Progenitor cell of endocrine pancreas (in vitro differentiated cells): ENCODE data around the gene TRIM66. TPM values are rescaled to one million over a fixed set of nuclear protein-coding genes. Genes with fewer than 3 reads are reported as not detected.
"Not testable (repeated sequence)": the region's sequence is repeated elsewhere in the genome, so short reads cannot be mapped to it uniquely, and the experiment has no call there.

Source experiments
- DNase-seq: peaks from one replicate; pipeline ENCODE4 v3.0.0; 2021; ENCODE audit warnings: low spot score; ENCODE audit not compliant: unreplicated experiment
- H3K27ac Mint-ChIP-seq: 2 replicates; pipeline ENCODE4 v1.8.0; 2021; ENCODE audit warnings: mild to moderate bottlenecking, moderate library complexity, mixed read lengths
- H3K27me3 Mint-ChIP-seq: 2 replicates; pipeline ENCODE4 v1.8.0; 2021; ENCODE audit warnings: mixed read lengths
- H3K36me3 Mint-ChIP-seq: 2 replicates; pipeline ENCODE4 v1.8.0; 2022; ENCODE audit warnings: mixed read lengths; ENCODE audit not compliant: insufficient read depth
- H3K4me1 Mint-ChIP-seq: 2 replicates; pipeline ENCODE4 v1.8.0; 2021; ENCODE audit warnings: low read depth, mixed read lengths
- H3K4me3 Mint-ChIP-seq: 2 replicates; pipeline ENCODE4 v1.8.0; 2021; ENCODE audit warnings: low read depth, mild to moderate bottlenecking, moderate library complexity, mixed read lengths
- H3K9me3 Mint-ChIP-seq: 2 replicates; pipeline ENCODE4 v1.8.0; 2021; ENCODE audit warnings: low read depth, mixed read lengths
- CTCF ChIP-seq: fragments of 200-600 bp; sonication (generic); IDR thresholded peaks from one replicate; pipeline ENCODE4 v1.5.0; 2021; ENCODE audit warnings: antibody characterized with exemption, mild to moderate bottlenecking; ENCODE audit not compliant: unreplicated experiment
- total RNA-seq: library from RNA; stranded (reverse); gene quantifications from 2 replicates; pipeline ENCODE4 v1.2.1, GENCODE V29; 2021

Gene TRIM66
- total RNA-seq, 1 donor from 2014 or later, result 9.4 TPM

DNA sequence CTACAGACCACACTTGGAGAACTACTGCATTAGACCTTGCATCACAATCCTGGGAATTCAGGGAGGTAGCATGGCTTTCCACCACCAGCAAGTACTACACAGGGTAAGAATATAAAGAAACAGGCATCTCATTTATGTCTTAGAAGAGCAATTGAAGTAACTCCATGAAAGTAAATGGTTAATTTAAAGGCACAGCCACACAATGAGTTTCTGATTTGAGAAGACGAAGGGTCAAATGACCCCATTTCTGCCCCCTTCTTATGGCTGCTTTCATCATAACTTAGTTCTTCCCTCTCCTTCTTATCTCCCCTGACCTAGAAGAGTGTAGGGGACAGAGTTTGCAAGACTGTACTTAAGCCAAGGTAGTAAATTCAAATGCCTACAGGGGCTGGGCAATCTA, 6.0 kb downstream of the TRIM66 start:
- Mint-ChIP-seq H3K27ac (no peak overlapping the region), H3K36me3 (peaks cover 2% of the 10 kb centered on the region), H3K9me3 (peaks cover 4% of the 10 kb centered on the region), H3K4me1 (peaks cover 4% of the 10 kb centered on the region), H3K4me3 (no peak overlapping the region), H3K27me3 (no peaks in the 10 kb centered on the region)
- no peak for DNase-seq
- no peak for TF ChIP-seq CTCF

DNA sequence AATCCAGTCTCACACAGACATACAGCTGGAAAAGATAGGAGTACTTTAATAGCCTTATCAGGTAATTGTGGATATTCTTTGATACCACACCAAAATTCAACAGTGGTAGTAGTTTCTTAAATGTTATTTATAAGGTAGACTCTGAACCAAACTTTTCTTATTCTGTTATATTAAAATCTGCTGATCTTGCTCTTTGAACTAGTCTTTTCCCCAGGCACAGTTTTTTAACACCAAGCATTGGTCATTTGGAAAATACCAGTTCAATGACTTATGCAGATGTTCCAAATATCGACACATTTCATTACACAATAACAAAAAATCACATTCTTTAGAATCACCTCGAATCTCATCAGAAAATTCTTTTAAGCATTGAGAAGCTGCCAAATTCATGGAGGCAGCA, 7.6 kb downstream of the TRIM66 start:
- DNase-seq, result no peak
- no peak overlapping the region for H3K4me3 Mint-ChIP-seq
- H3K9me3 Mint-ChIP-seq, result no peaks in the 10 kb centered on the region
- no peaks in the 10 kb centered on the region for H3K27me3 Mint-ChIP-seq
- TF ChIP-seq CTCF, result no peak
- H3K36me3 Mint-ChIP-seq, result no peaks in the 10 kb centered on the region
- no peaks in the 10 kb centered on the region for H3K4me1 Mint-ChIP-seq
- no peak overlapping the region for H3K27ac Mint-ChIP-seq

DNA sequence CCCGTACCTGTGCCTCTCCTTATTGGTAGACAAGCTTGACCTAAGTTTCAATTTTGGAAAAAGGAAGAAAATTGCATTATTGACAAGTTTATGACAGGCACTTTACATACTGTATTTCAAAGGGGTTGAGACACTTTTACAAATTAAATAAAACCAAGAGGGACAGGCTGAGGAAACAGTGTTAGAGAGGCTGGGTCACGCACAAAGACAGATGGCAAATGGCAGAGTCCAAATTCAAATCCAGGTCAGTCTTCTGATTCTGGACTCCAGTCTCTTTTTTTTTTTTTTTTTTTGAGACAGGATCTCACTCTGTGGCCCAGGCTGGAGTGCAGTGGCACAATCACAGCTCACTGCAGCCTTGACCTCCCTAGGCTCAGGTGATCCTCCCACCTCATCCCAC, 10.1 kb downstream of the TRIM66 start:
- no peaks in the 10 kb centered on the region for H3K9me3 Mint-ChIP-seq
- H3K27ac Mint-ChIP-seq, result no peak overlapping the region
- no peaks in the 10 kb centered on the region for H3K27me3 Mint-ChIP-seq
- no peak for TF ChIP-seq CTCF
- H3K36me3 Mint-ChIP-seq, result no peaks in the 10 kb centered on the region
- no peak for DNase-seq
- H3K4me3 Mint-ChIP-seq, result no peak overlapping the region
- H3K4me1 Mint-ChIP-seq, result no peaks in the 10 kb centered on the region

DNA sequence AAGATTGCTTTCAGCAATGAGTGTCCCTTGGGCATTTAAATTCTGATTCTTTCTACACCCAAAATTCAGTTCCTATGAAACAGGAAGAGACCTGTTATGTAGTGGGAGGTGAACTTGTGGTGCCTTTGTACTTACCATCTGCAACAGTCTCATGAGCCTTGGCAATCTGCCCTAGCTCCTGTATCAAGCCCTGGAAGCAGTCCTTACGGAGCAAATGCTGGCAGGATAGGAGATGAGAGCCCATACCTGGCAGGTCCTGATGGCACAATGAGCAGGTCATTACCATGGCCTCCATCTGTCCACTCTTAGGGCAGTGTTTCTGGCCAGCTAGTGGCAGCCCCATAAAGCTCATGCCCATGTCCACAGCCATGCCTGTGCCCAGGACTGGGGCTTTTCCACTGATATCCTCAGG, 10.8 kb downstream of the TRIM66 start:
- Mint-ChIP-seq H3K27ac (no peak overlapping the region), H3K4me3 (no peak overlapping the region), H3K36me3 (no peaks in the 10 kb centered on the region), H3K27me3 (no peaks in the 10 kb centered on the region), H3K4me1 (no peaks in the 10 kb centered on the region), H3K9me3 (no peaks in the 10 kb centered on the region)
- TF ChIP-seq CTCF, result no peak
- no peak for DNase-seq

DNA sequence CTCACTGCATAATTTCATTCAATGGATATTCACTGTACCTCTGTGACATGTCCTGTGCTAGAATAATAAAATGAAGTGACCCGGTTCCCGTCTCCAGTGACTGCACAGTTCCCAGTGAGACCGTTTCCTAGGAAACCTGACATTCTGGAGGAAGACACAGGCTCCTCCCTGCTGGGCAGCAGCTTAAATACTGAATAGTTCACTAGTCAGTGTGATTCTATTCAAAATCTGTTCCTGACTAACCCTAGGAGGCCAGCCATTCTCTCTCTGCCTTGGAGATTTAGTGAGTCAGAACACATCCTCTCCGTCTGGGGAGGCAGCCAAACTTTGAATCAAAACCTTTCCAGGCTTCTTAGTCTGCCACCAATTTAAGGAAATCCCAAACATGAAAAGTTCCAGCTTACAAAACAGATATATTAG, 11.3 kb downstream of the TRIM66 start:
- Mint-ChIP-seq H3K27ac (no peak overlapping the region), H3K27me3 (no peaks in the 10 kb centered on the region), H3K4me1 (no peaks in the 10 kb centered on the region), H3K36me3 (no peaks in the 10 kb centered on the region), H3K9me3 (no peaks in the 10 kb centered on the region), H3K4me3 (no peak overlapping the region)
- no peak for TF ChIP-seq CTCF
- DNase-seq, result no peak

DNA sequence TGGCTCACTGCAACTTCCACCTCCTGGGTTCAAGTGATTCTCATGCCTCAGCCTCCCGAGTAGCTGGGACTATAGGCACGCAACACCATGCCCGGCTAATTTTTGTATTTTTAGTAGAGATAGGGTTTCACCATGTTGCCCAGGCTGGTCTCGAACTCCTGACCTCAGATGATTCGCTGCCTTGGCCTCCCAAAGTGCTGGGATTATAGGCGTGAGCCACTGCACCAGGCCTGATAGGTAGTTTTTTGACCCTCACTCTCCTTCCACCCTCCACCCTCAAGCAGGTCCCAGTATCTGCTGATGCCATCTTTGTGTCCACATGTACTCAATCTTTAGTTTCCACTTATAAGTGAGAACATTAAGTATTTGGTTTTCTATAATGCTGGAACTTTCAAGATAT, 12.4 kb downstream of the TRIM66 start:
- H3K36me3 Mint-ChIP-seq, H3K27ac Mint-ChIP-seq, DNase-seq, H3K4me3 Mint-ChIP-seq, H3K27me3 Mint-ChIP-seq, H3K4me1 Mint-ChIP-seq, H3K9me3 Mint-ChIP-seq: not testable (repeated sequence)
